Tibial nerve (tissue), 4 donors: ENCODE measurements around the gene CDCP1. TPM values are rescaled to one million over a fixed set of nuclear protein-coding genes. Genes with fewer than 3 reads are reported as not detected.

Experiments used
- DNase-seq, 2 donors: peaks; one replicate each; pipeline ENCODE4 v3.0.0-alpha.2; 2019; ENCODE audit warnings: low spot score in 2 of 2
- H3K27ac ChIP-seq, 4 donors: fragments of 200-600 bp; sonication (generic) in 3 of 4; one replicate each; pipeline ENCODE4 v1.5.1; 2017 to 2019; ENCODE audit warnings: mild to moderate bottlenecking in 1 of 4
- H3K27me3 ChIP-seq, 2 donors: fragments of 200-600 bp; sonication (generic) in 1 of 2; one replicate each; pipeline versions ENCODE4 v1.5.1 to v1.6.0; 2017 to 2019
- H3K36me3 ChIP-seq, 3 donors: fragments of 200-600 bp; sonication (generic); one replicate each; pipeline ENCODE4 v1.5.1; 2018 to 2019
- H3K4me1 ChIP-seq, 4 donors: fragments of 200-600 bp; sonication (generic) in 3 of 4; one replicate each; pipeline ENCODE4 v1.5.1; 2017 to 2019
- H3K4me3 ChIP-seq, 4 donors: fragments of 200-600 bp; sonication (generic) in 3 of 4; one replicate each; pipeline ENCODE4 v1.5.1; 2017 to 2019; ENCODE audit warnings: mild to moderate bottlenecking in 1 of 4, moderate library complexity in 1 of 4
- H3K9me3 ChIP-seq, 4 donors: fragments of 200-600 bp; sonication (generic) in 3 of 4; one replicate each; pipeline ENCODE4 v1.5.1; 2017 to 2019
- EP300 ChIP-seq, 2 donors: sonication (generic); formaldehyde crosslinking; IDR thresholded peaks; one replicate each; pipeline ENCODE4 v1.6.1; 2017; ENCODE audit warnings: antibody characterized with exemption in 2 of 2, mild to moderate bottlenecking in 1 of 2
- POLR2A ChIP-seq, 2 donors: fragments of 450-650 bp; IDR thresholded peaks; one replicate each; pipeline ENCODE4 v1.6.1; 2017; ENCODE audit warnings: antibody characterized with exemption in 2 of 2, mild to moderate bottlenecking in 2 of 2, moderate library complexity in 2 of 2
- WGBS, 2 donors: methylation state at CpG; one replicate each; pipeline ENCODE4 v1.1.5; 2018; 5-methylcytosine and 5-hydroxymethylcytosine counted together
- total RNA-seq, 4 donors: library from RNA; depleted of rRNA; stranded (reverse); fragments of >200 nt; gene quantifications; one replicate each; pipeline ENCODE4 v1.1.0, GENCODE V29; 2016
- TF ChIP-seq, protein P1 (sequence below), 5 experiments: fragments of 200-600 bp in 3 of 5; fragments of 450-650 bp in 2 of 5; sonication (generic) in 3 of 5; IDR thresholded peaks; one replicate each; pipeline ENCODE4 v1.5.1; 2016 to 2019; ENCODE audit warnings: antibody characterized with exemption in 5 of 5, mild to moderate bottlenecking in 3 of 5, moderate library complexity in 2 of 5

The CDCP1 gene
- total RNA-seq, 4 donors from 2014 or later: 0.20 to 3.0 (median 1.2) TPM

DNA sequence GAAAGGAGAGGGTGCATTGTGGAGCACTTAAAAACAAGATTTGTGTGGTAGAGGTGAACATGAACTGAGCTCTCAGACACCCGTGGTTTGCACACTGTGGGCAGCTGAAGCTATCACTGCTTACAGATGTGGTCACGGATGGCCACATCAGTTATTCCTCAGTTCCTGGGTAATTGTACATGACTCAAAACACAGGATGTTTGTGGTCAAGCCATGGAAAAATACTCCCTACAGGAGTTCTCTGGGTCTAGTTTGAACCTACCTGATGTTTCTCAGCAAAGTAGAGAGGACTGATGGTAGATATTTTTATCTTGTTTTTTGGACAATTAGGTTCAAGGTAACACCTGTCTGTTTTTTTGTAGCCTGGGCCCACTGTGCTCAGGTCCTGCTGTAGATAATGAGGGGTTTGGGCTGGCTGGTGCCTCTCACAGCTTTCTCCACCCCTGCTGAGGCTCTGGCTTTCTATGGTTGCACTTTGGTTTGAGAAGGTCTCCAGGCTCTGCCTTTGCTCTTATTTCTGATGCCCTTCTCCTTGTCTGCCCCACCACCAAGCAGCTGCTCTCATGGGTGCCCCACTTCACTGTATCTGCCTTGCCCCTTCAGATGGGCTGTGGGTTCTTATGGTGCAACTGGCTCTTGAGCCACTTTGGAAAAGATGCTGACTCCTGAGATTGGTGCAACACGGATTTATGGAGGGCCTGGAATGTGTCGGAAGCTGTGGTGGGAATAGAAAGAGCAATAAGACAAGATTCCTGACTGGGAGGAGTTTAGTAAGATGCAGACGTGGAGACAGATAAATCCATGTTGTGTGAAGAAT is 40.1 kb downstream of the CDCP1 start:
- TF ChIP-seq EP300 (IDR thresholded peaks at IDR 0.05) (no peak), POLR2A (IDR thresholded peaks at IDR 0.05) (no peak)
- TF ChIP-seq, protein P1, sequence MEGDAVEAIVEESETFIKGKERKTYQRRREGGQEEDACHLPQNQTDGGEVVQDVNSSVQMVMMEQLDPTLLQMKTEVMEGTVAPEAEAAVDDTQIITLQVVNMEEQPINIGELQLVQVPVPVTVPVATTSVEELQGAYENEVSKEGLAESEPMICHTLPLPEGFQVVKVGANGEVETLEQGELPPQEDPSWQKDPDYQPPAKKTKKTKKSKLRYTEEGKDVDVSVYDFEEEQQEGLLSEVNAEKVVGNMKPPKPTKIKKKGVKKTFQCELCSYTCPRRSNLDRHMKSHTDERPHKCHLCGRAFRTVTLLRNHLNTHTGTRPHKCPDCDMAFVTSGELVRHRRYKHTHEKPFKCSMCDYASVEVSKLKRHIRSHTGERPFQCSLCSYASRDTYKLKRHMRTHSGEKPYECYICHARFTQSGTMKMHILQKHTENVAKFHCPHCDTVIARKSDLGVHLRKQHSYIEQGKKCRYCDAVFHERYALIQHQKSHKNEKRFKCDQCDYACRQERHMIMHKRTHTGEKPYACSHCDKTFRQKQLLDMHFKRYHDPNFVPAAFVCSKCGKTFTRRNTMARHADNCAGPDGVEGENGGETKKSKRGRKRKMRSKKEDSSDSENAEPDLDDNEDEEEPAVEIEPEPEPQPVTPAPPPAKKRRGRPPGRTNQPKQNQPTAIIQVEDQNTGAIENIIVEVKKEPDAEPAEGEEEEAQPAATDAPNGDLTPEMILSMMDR (IDR thresholded peaks at IDR 0.05): no peak
- Histone ChIP-seq H3K9me3 (no peaks in the 10 kb centered on the region), H3K4me1 (no peaks in the 10 kb centered on the region), H3K27ac (no peak overlapping the region), H3K27me3 (no peaks in the 10 kb centered on the region), H3K4me3 (no peak overlapping the region), H3K36me3 (no peaks in the 10 kb centered on the region)
- WGBS, 2 donors: 61 to 63% methylated on average over 5 of the region's 5 CpGs
- no peak for DNase-seq

DNA sequence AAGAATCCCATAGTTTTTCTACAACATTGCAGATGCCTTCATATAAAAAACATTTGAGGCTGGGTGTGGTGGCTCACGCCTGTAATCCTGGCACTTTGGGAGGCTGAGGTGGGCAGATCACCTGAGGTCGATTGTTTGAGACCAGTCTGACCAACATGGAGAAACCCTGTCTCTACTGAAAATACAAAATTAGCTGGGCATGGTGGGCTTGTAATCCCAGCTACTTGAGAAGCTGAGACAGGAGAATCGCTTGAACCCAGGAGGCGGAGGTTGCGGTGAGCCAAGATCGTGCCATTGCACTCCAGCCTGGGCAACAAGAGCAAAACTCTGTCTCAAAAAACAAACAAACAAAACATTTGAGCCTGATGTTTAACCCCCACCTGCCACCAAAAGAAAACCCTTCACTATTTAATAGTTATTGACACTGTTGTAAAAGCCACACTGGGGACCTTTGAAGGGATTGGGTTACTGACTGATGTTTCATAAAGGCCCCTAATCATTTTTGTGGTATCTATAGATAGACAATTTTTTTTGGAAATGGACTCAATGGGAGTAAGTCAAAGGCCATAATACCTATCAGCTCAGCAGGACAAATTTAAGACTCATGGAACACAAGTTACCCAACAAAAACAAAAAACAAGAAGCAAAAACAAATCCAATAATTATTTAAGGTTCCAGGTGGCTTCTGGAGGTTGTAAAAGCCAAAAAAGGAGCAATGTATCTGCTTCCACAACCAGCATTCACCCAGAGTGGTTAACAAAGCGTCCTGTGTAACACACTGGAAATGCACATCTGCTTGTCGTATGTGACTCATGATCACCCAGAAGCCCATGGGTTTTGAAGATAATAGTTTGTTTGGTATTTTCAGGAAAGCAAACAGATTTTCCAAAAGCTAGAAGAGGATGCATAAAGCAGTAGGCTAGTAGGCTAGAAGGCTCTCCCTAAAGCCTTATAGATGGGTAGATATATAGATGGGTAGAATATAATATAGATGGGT is 41.2 kb downstream of the CDCP1 start:
- Histone ChIP-seq H3K27ac (no peak overlapping the region), H3K4me1 (no peaks in the 10 kb centered on the region), H3K27me3 (no peaks in the 10 kb centered on the region), H3K36me3 (no peaks in the 10 kb centered on the region), H3K9me3 (no peaks in the 10 kb centered on the region), H3K4me3 (no peak overlapping the region)
- 69 to 72% methylated on average over 8 of the region's 8 CpGs for WGBS, 2 donors
- no peak for TF ChIP-seq POLR2A (IDR thresholded peaks at IDR 0.05)
- TF ChIP-seq, protein P1 (IDR thresholded peaks at IDR 0.05): no peak
- TF ChIP-seq EP300 (IDR thresholded peaks at IDR 0.05): no peak
- no peak for DNase-seq

DNA sequence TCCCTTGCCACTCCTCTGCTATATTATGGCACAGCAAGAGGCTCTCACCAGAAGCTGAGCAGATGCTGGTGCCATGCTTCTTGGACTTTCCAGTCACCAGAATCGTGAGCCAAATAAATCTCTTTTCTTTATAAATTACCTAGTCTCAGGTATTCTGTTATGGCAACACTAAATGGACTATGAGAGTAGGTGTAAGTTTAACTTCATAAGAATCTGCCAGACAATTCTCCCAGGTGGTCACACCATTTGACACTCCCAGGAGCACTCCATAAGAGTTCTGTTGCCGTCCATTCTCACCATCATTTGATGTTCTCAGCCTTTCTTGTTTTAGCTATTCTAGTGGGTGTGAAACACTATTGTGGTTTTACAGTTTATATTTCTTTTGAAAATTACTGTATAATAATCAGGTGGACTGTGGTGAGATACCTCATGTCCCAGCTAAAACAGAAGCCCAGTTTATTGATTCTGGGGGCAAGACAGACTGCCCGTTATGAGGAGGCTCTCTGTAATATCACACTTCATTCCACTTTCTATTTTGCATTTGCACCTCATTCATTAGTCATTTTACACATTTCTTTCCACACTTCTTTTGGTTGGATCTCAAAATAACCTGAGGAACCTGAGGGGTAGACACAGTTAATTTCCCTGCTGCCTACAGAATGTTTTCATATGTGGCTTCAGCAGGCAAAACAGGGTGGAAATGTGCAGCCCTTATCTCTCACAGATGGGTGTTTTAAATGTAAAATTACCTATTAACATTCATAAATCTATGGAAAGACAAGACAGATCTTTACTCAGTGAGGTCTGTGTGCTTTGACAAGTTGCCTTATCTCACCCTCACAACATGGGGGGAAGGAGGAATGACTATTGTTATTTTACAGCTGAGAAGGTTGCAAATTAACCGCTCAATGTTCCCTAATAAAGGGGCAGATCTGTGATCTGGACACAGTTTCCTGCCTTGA is 42.1 kb downstream of the CDCP1 start:
- Histone ChIP-seq H3K4me3 (no peak overlapping the region), H3K27me3 (no peaks in the 10 kb centered on the region), H3K9me3 (no peaks in the 10 kb centered on the region), H3K27ac (no peak overlapping the region), H3K36me3 (no peaks in the 10 kb centered on the region), H3K4me1 (no peaks in the 10 kb centered on the region)
- WGBS, 2 donors: 89 to 91% methylated on average over 4 of the region's 4 CpGs
- no peak for DNase-seq
- no peak for TF ChIP-seq EP300 (IDR thresholded peaks at IDR 0.05)
- no peak for TF ChIP-seq POLR2A (IDR thresholded peaks at IDR 0.05)
- TF ChIP-seq, protein P1 (IDR thresholded peaks at IDR 0.05): no peak

GRCh38 chr3:45103334-45103733 is 42.8 kb downstream of the CDCP1 start:
- no peak for TF ChIP-seq POLR2A (IDR thresholded peaks at IDR 0.05)
- TF ChIP-seq, protein P1 (IDR thresholded peaks at IDR 0.05): no peak
- no peak for TF ChIP-seq EP300 (IDR thresholded peaks at IDR 0.05)
- DNase-seq: no peak
- WGBS, 2 donors: 92 to 93% methylated on average over 2 of the region's 2 CpGs
- Histone ChIP-seq H3K9me3 (no peaks in the 10 kb centered on the region), H3K4me1 (no peaks in the 10 kb centered on the region), H3K27ac (no peak overlapping the region), H3K27me3 (no peaks in the 10 kb centered on the region), H3K36me3 (no peaks in the 10 kb centered on the region), H3K4me3 (no peak overlapping the region)
